RWPE2 (cell line): ENCODE measurements around the gene UPF3A.

Experiments
- ATAC-seq: fragments of 200-7000 bp; cut with Tn5 transposase; 3 replicates; pipeline ENCODE4 v1.9.1; 2021; ENCODE audit warnings: low read depth
- DNase-seq: peaks from one replicate; pipeline ENCODE4 v3.0.0-alpha.2; 2020; ENCODE audit warnings: low spot score
- H3K27ac ChIP-seq: fragments of 450-650 bp; 2 replicates; pipeline ENCODE4 v1.5.1; 2017; ENCODE audit warnings: mild to moderate bottlenecking; ENCODE audit not compliant: poor library complexity, severe bottlenecking
- H3K27me3 ChIP-seq: fragments of 250-450 bp; sonication (Bioruptor Pico); 2 replicates; pipeline ENCODE4 v1.5.1; 2021; ENCODE audit warnings: mild to moderate bottlenecking, moderate library complexity; ENCODE audit not compliant: insufficient read depth, poor library complexity, severe bottlenecking
- H3K36me3 ChIP-seq: fragments of 250-450 bp; sonication (Bioruptor Pico); 2 replicates; pipeline ENCODE4 v1.5.1; 2020; ENCODE audit warnings: low read depth, mild to moderate bottlenecking, moderate library complexity
- H3K4me1 ChIP-seq: fragments of 250-450 bp; sonication (Bioruptor Pico); 2 replicates; pipeline ENCODE4 v1.5.1; 2021; ENCODE audit warnings: mild to moderate bottlenecking, moderate library complexity; ENCODE audit not compliant: insufficient read depth, poor library complexity, severe bottlenecking
- H3K4me3 ChIP-seq: fragments of 250-450 bp; sonication (Bioruptor Pico); 2 replicates; pipeline ENCODE4 v1.5.1; 2021; ENCODE audit warnings: mild to moderate bottlenecking, moderate library complexity; ENCODE audit not compliant: severe bottlenecking
- H3K9me3 ChIP-seq: fragments of 250-450 bp; sonication (Bioruptor Pico); 2 replicates; pipeline ENCODE4 v1.5.1; 2021; ENCODE audit warnings: mild to moderate bottlenecking, moderate library complexity; ENCODE audit not compliant: severe bottlenecking
- TF ChIP-seq, protein P1 (sequence below): fragments of 450-650 bp; IDR thresholded peaks from one replicate; pipeline ENCODE4 v1.5.1; 2017; ENCODE audit warnings: mild to moderate bottlenecking, moderate library complexity; ENCODE audit not compliant: poor library complexity, severe bottlenecking

Gene UPF3A

DNA sequence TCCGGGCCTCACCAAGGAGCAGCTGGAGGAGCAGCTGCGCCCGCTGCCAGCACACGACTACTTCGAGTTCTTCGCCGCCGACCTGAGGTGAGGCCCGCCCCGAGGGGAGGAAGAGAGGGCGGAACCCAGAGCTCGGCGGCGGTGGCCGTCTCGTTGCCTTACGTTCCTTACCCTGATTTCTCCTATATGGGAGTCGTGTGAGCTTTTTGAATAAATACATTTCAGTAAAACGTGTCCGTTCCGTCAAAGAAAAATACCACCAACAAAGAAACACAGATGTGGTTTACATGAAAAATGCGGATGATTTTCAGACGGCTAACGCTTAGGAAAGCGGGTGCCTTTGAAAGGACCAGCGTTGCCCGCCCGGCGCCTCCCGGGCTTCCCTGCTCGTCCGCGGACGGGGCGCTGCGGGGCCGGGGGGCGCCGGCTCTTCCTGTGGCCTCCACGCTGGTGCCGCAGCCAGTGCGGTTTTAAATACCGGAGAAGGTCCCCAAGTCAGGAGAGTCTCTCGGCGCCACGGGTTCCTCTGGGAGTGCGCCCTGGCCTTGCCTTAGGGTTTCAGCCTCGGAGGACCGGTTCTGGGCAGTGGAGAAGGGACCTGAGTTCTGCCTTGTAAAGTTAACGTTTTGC, 755 bp downstream of the UPF3A start:
- Histone ChIP-seq H3K9me3 (no peaks in the 10 kb centered on the region), H3K27me3 (no peaks in the 10 kb centered on the region), H3K4me3 (peak overlapping the region; percentile 95), H3K36me3 (peaks cover 45% of the 10 kb centered on the region), H3K4me1 (peaks cover 18% of the 10 kb centered on the region), H3K27ac (peak overlapping the region; percentile 84)
- ATAC-seq (peak; percentile 74), DNase-seq (peak; percentile 69)
- TF ChIP-seq, protein P1, sequence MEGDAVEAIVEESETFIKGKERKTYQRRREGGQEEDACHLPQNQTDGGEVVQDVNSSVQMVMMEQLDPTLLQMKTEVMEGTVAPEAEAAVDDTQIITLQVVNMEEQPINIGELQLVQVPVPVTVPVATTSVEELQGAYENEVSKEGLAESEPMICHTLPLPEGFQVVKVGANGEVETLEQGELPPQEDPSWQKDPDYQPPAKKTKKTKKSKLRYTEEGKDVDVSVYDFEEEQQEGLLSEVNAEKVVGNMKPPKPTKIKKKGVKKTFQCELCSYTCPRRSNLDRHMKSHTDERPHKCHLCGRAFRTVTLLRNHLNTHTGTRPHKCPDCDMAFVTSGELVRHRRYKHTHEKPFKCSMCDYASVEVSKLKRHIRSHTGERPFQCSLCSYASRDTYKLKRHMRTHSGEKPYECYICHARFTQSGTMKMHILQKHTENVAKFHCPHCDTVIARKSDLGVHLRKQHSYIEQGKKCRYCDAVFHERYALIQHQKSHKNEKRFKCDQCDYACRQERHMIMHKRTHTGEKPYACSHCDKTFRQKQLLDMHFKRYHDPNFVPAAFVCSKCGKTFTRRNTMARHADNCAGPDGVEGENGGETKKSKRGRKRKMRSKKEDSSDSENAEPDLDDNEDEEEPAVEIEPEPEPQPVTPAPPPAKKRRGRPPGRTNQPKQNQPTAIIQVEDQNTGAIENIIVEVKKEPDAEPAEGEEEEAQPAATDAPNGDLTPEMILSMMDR, result no peak

DNA sequence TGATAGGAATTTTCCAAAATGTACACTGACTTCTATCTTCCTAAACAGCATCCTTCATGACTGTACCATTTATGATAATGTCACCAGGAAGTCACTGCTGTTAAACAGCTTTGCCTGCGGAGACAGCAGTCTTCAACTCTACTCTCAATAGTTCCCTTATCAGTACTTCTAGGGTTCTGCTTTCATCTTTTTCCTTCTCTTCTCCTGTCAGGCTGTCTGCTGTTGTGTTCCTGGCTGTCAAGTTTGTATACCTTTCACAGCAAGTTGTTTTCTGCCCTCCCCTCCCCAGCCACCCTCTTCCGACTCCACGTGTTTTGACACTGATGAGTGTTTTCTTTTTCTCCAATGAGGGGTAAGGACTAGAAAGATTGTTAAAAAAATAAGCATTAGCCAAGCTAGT, 2.2 kb downstream of the UPF3A start:
- H3K36me3 ChIP-seq, result peaks cover 56% of the 10 kb centered on the region
- no peak overlapping the region for H3K27ac ChIP-seq
- DNase-seq (no peak), ATAC-seq (no peak)
- H3K9me3 ChIP-seq, result no peaks in the 10 kb centered on the region
- H3K4me1 ChIP-seq, result peaks cover 18% of the 10 kb centered on the region
- no peak overlapping the region for H3K4me3 ChIP-seq
- TF ChIP-seq, protein P1, result no peak
- H3K27me3 ChIP-seq, result no peaks in the 10 kb centered on the region

GRCh38 chr13:114284680-114285079, 3.3 kb downstream of the UPF3A start:
- no peaks in the 10 kb centered on the region for H3K27me3 ChIP-seq
- no peak overlapping the region for H3K4me3 ChIP-seq
- TF ChIP-seq, protein P1, result no peak
- peaks cover 56% of the 10 kb centered on the region for H3K36me3 ChIP-seq
- ATAC-seq (no peak), DNase-seq (no peak)
- no peaks in the 10 kb centered on the region for H3K9me3 ChIP-seq
- H3K4me1 ChIP-seq, result peaks cover 18% of the 10 kb centered on the region
- no peak overlapping the region for H3K27ac ChIP-seq

GRCh38 chr13:114285166-114285808, 3.9 kb downstream of the UPF3A start:
- peaks cover 18% of the 10 kb centered on the region for H3K4me1 ChIP-seq
- peaks cover 56% of the 10 kb centered on the region for H3K36me3 ChIP-seq
- DNase-seq (no peak), ATAC-seq (no peak)
- TF ChIP-seq, protein P1, result no peak
- H3K9me3 ChIP-seq, result no peaks in the 10 kb centered on the region
- H3K27ac ChIP-seq, result no peak overlapping the region
- no peaks in the 10 kb centered on the region for H3K27me3 ChIP-seq
- H3K4me3 ChIP-seq, result no peak overlapping the region

- DNase-seq, result no peak
- peaks cover 65% of the 10 kb centered on the region for H3K36me3 ChIP-seq
- no peak for ATAC-seq
Observed at GRCh38 chr13:114286808-114287207, 5.4 kb downstream of the UPF3A start.

More at GRCh38 chr13:114286808-114287207, 5.4 kb downstream of the UPF3A start:
- H3K9me3 ChIP-seq, result no peaks in the 10 kb centered on the region
- no peak overlapping the region for H3K4me3 ChIP-seq
- peaks cover 14% of the 10 kb centered on the region for H3K4me1 ChIP-seq
- TF ChIP-seq, protein P1, result no peak
- H3K27ac ChIP-seq, result no peak overlapping the region
- no peaks in the 10 kb centered on the region for H3K27me3 ChIP-seq
